IMR-90 (cell line): ENCODE results near the gene NR5A2. TPM values are rescaled to one million over a fixed set of nuclear protein-coding genes. Genes with fewer than 3 reads are reported as not detected.

Experiments used
- ATAC-seq: fragments of 200-7000 bp; cut with Tn5 transposase; 2 replicates; pipeline ENCODE4 v1.9.1; 2020; ENCODE audit warnings: low read depth, mild to moderate bottlenecking, moderate library complexity
- BruUV-seq: library from RNA; stranded (reverse); fragments of 400-500 nt; replicated peaks from 2 replicates; lab custom pipeline; 2021; lab: Mats Ljungman, UMichigan
- CTCF ChIA-PET: fragments of 300-600 bp; formaldehyde crosslinking; extraction: SDS; loops from one replicate; lab custom pipeline; 2021; ENCODE audit warnings: antibody characterized with exemption; lab: Yijun Ruan, JAX
- POLR2A ChIA-PET: fragments of 300-600 bp; sonication (Branson Sonifier 250); formaldehyde crosslinking; loops from one replicate; lab custom pipeline; 2022; ENCODE audit warnings: antibody characterized with exemption; ENCODE audit not compliant: unreplicated experiment; lab: Charles Lee
- DNase-seq: peaks from one replicate; pipeline ENCODE4 v3.0.0; 2013
- H2AFZ ChIP-seq: replicated peaks from 2 replicates; pipeline ENCODE3; 2013; ENCODE audit warnings: low read length, mild to moderate bottlenecking; ENCODE audit not compliant: poor library complexity
- H2AK5ac ChIP-seq: 2 replicates; pipeline ENCODE4 v1.6.1; 2013; ENCODE audit warnings: low read depth, low read length, inconsistent platforms
- H2AK9ac ChIP-seq: replicated peaks from 2 replicates; pipeline ENCODE3; 2013; ENCODE audit warnings: mild to moderate bottlenecking, low read depth, low read length, moderate library complexity; ENCODE audit not compliant: poor library complexity
- H2BK120ac ChIP-seq: 2 replicates; pipeline ENCODE4 v1.6.1; 2013; ENCODE audit warnings: low read depth, low read length, inconsistent platforms
- H2BK15ac ChIP-seq: 3 replicates; pipeline ENCODE4 v1.6.1; 2013; ENCODE audit warnings: low read depth, low read length, inconsistent platforms
- H2BK20ac ChIP-seq: 2 replicates; pipeline ENCODE4 v1.6.1; 2013; ENCODE audit warnings: low read depth, mild to moderate bottlenecking, inconsistent platforms, low read length, moderate library complexity
- H2BK5ac ChIP-seq: 2 replicates; pipeline ENCODE4 v1.6.1; 2013; ENCODE audit warnings: mild to moderate bottlenecking, low read depth, low read length, inconsistent platforms; ENCODE audit not compliant: poor library complexity, severe bottlenecking
- H3K14ac ChIP-seq: replicated peaks from 2 replicates; pipeline ENCODE4 v1.6.1; 2013; ENCODE audit warnings: low read depth, low read length, inconsistent platforms
- H3K18ac ChIP-seq: 2 replicates; pipeline ENCODE4 v1.6.1; 2013; ENCODE audit warnings: low read depth, low read length, control low read depth
- H3K23ac ChIP-seq: 2 replicates; pipeline ENCODE4 v1.6.1; 2013; ENCODE audit warnings: low read depth, low read length, inconsistent platforms
- H3K27ac ChIP-seq: 2 replicates; pipeline ENCODE4 v1.5.1; 2013; ENCODE audit warnings: mild to moderate bottlenecking, control low read depth, low read length; ENCODE audit not compliant: insufficient read depth
- H3K27me3 ChIP-seq: 2 replicates; pipeline ENCODE4 v1.6.1; 2013; ENCODE audit warnings: low read length; ENCODE audit not compliant: control insufficient read depth, insufficient read depth
- H3K36me3 ChIP-seq: 2 replicates; pipeline ENCODE4 v1.6.1; 2013; ENCODE audit warnings: low read length, mixed read lengths; ENCODE audit not compliant: control insufficient read depth, insufficient read depth
- H3K4ac ChIP-seq: 2 replicates; pipeline ENCODE4 v1.6.1; 2013; ENCODE audit warnings: low read depth, low read length, inconsistent platforms
- H3K4me1 ChIP-seq: 2 replicates; pipeline ENCODE4 v1.6.1; 2013; ENCODE audit warnings: low read length, mixed read lengths; ENCODE audit not compliant: control insufficient read depth, insufficient read depth
- H3K4me2 ChIP-seq: 2 replicates; pipeline ENCODE4 v1.6.1; 2013; ENCODE audit warnings: low read depth, mild to moderate bottlenecking, control low read depth, low read length, moderate library complexity
- H3K4me3 ChIP-seq: 2 replicates; pipeline ENCODE4 v1.5.1; 2013; ENCODE audit warnings: low read depth, mild to moderate bottlenecking, control low read depth, low read length, moderate library complexity; ENCODE audit not compliant: insufficient read depth
- H3K56ac ChIP-seq: 2 replicates; pipeline ENCODE4 v1.6.1; 2013; ENCODE audit warnings: low read length, inconsistent platforms; ENCODE audit not compliant: insufficient read depth; ENCODE audit errors: extremely low read depth
- H3K79me1 ChIP-seq, 2 experiments: 2 replicates each; pipeline ENCODE4 v1.6.1; 2013; ENCODE audit warnings: low read length in 2 of 2, inconsistent platforms in 1 of 2, low read depth in 1 of 2
- H3K9ac ChIP-seq: 2 replicates; pipeline ENCODE4 v1.6.1; 2013; ENCODE audit warnings: low read depth, low read length, control low read depth
- H3K9me1 ChIP-seq: 2 replicates; pipeline ENCODE4 v1.6.1; 2013; ENCODE audit warnings: low read length, inconsistent platforms; ENCODE audit not compliant: insufficient read depth
- H3K9me3 ChIP-seq: 2 replicates; pipeline ENCODE4 v1.6.1; 2013; ENCODE audit warnings: low read length; ENCODE audit not compliant: control insufficient read depth, insufficient read depth
- H4K20me1 ChIP-seq: 2 replicates; pipeline ENCODE4 v1.6.1; 2013; ENCODE audit warnings: low read length, inconsistent platforms; ENCODE audit not compliant: insufficient read depth
- H4K5ac ChIP-seq: 2 replicates; pipeline ENCODE4 v1.6.1; 2013; ENCODE audit warnings: mild to moderate bottlenecking, low read depth, low read length, control low read depth
- H4K8ac ChIP-seq, 2 experiments: 2 replicates each; pipeline ENCODE4 v1.6.1; 2013; ENCODE audit warnings: low read depth in 2 of 2, low read length in 2 of 2, control low read depth in 1 of 2, inconsistent platforms in 1 of 2
- H4K91ac ChIP-seq: 2 replicates; pipeline ENCODE4 v1.6.1; 2013; ENCODE audit warnings: low read depth, low read length, inconsistent platforms; ENCODE audit not compliant: insufficient read depth
- MAZ ChIP-seq: IDR thresholded peaks from 2 replicates; pipeline ENCODE4 v1.6.1; 2012; ENCODE audit warnings: low read depth, mild to moderate bottlenecking, low read length, improper control_type of control experiment, moderate library complexity, borderline replicate concordance
- MXI1 ChIP-seq: IDR thresholded peaks from 2 replicates; pipeline ENCODE4 v1.6.1; 2012; ENCODE audit warnings: low read depth, mild to moderate bottlenecking, low read length, moderate library complexity, borderline replicate concordance
- WGBS, 2 experiments: methylation state at CpG; one replicate each; pipeline versions ENCODE4 v1.1.5 to v1.1.7; 2013; ENCODE audit warnings: missing lambda C conversion rate in 2 of 2; ENCODE audit not compliant: insufficient read length in 1 of 2; ENCODE audit errors: extremely low coverage in 2 of 2; 5-methylcytosine and 5-hydroxymethylcytosine counted together
- dilution Hi-C: fragments of 300-500 bp; cut with HindIII; formaldehyde crosslinking; loops from one replicate; pipeline ENCODE4 v1.14.3; 2018; ENCODE audit warnings: low sequenced_read_pairs; ENCODE audit not compliant: unreplicated experiment
- in situ Hi-C: fragments of 300-500 bp; cut with MboI; formaldehyde crosslinking; loops from 3 replicates; pipeline ENCODE4 v1.14.3; 2019; ENCODE audit warnings: low sequenced_read_pairs, inconsistent platforms, mixed read lengths
- intact Hi-C: fragments of 100-400 bp; cut with micrococcal nuclease; formaldehyde crosslinking; loops from 2 replicates; pipeline ENCODE4 v1.10.0; 2022
- polyA plus RNA-seq, 3 experiments: library from polyadenylated mRNA; depleted of rRNA; stranded (reverse); fragments of >200 nt; gene quantifications; 2 replicates each; pipeline ENCODE4 v1.2.3, GENCODE V29; 2012; ENCODE audit warnings: low replicate concordance in 1 of 3
- total RNA-seq: library from RNA; depleted of rRNA; stranded (reverse); fragments of >200 nt; gene quantifications from 2 replicates; pipeline ENCODE4 v1.2.3, GENCODE V29; 2012

Gene NR5A2
- total and polyA plus RNA-seq, 2 of the 4 experiments (the other 2 are of a cell fraction), result 0.03 to 0.18 TPM

DNA sequence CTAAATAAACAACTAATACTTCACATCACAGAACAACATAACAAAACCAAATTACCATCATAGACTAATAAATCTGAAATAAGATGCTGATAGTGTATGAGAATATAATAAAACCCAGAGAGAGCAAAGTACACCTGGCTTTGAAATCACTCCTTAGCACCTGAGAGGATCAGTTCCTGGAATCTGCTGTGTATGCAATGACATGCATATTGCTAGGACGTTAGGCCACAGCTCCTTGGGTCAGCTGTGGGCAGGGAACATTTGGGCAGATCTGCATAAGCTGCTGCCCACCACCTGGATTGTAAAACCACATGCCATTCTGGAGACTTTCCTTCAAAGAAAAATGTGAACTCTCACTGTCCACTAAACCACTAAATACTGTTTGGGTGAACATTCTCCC lies 81.1 kb downstream of the NR5A2 start:
- POLR2A ChIA-PET, result no interaction called here
- BruUV-seq, result no TSS peak
- no peak overlapping the region for H3K27ac ChIP-seq

More for the DNA sequence above, 81.1 kb downstream of the NR5A2 start:
- Histone ChIP-seq H3K14ac (no peak overlapping the region), H2BK5ac (no peak overlapping the region), H3K18ac (no peak overlapping the region), H4K91ac (no peak overlapping the region), H3K4ac (no peak overlapping the region), H4K8ac (no peak overlapping the region), H3K79me1 (no peaks in the 10 kb centered on the region), H3K4me3 (no peak overlapping the region), H3K4me1 (no peaks in the 10 kb centered on the region), H2BK120ac (no peak overlapping the region), H2BK20ac (no peak overlapping the region), H3K23ac (no peak overlapping the region), H3K36me3 (no peaks in the 10 kb centered on the region), H3K56ac (no peak overlapping the region), H3K9me3 (no peaks in the 10 kb centered on the region), H4K20me1 (no peaks in the 10 kb centered on the region), H2AFZ (no peak overlapping the region), H2BK15ac (no peak overlapping the region), H3K4me2 (no peak overlapping the region), H3K27me3 (no peaks in the 10 kb centered on the region; the same call in 1 of the 2 replicates), H3K9ac (no peak overlapping the region), H2AK5ac (no peak overlapping the region), H2AK9ac (no peak overlapping the region), H4K5ac (no peak overlapping the region), H3K9me1 (no peaks in the 10 kb centered on the region)
- TF ChIP-seq MAZ (no peak), MXI1 (no peak)
- in situ Hi-C loops (no loop called here), dilution Hi-C loops (no loop called here), intact Hi-C loops (no loop called here)
- CTCF ChIA-PET, result no interaction called here
- no peak for ATAC-seq
- no CpG with 5 or more reads among the region's 1 CpG for WGBS, 2 experiments
- no peak for DNase-seq
